Stomach (tissue), 9 donors: ENCODE data around the gene BBS9. TPM values are rescaled to one million over a fixed set of nuclear protein-coding genes. Genes with fewer than 3 reads are reported as not detected.

Source experiments
- DNase-seq, 2 donors: peaks; one replicate each; pipeline versions ENCODE4 v3.0.0 to v3.0.0-alpha.2; 2013 to 2019
- H3K27ac ChIP-seq, 5 donors: fragments of 200-600 bp in 4 of 5; sonication (generic) in 4 of 5; one replicate each; pipeline ENCODE4 v1.5.1; 2013 to 2019; ENCODE audit warnings: mild to moderate bottlenecking in 1 of 5, moderate library complexity in 1 of 5
- H3K27me3 ChIP-seq, 3 donors: fragments of 200-600 bp; sonication (generic); one replicate each; pipeline ENCODE4 v1.5.1; 2017 to 2019; ENCODE audit warnings: mixed run types in 1 of 3
- H3K36me3 ChIP-seq, 4 donors: fragments of 200-600 bp; sonication (generic); 1 replicate in 3 of 4; 2 replicates in 1 of 4; pipeline ENCODE4 v1.5.1; 2016 to 2019
- H3K4me1 ChIP-seq, 4 donors: fragments of 200-600 bp; sonication (generic); one replicate each; pipeline ENCODE4 v1.5.1; 2016 to 2019
- H3K4me3 ChIP-seq, 4 donors: fragments of 200-600 bp; sonication (generic) in 3 of 4; one replicate each; pipeline ENCODE4 v1.5.1; 2016 to 2019; ENCODE audit warnings: mild to moderate bottlenecking in 1 of 4
- H3K9me3 ChIP-seq, 4 donors: fragments of 200-600 bp; sonication (generic); one replicate each; pipeline ENCODE4 v1.5.1; 2016 to 2019
- CTCF ChIP-seq, 7 experiments: fragments of 450-650 bp in 4 of 7; fragments of 200-600 bp in 3 of 7; sonication (generic) in 3 of 7; IDR thresholded peaks; one replicate each; pipeline ENCODE4 v1.5.1; 2016 to 2019; ENCODE audit warnings: antibody characterized with exemption in 7 of 7, control low read depth in 2 of 7, mild to moderate bottlenecking in 1 of 7
- EP300 ChIP-seq: sonication (generic); formaldehyde crosslinking; IDR thresholded peaks from one replicate; pipeline ENCODE4 v1.6.1; 2017; ENCODE audit warnings: antibody characterized with exemption
- POLR2A ChIP-seq, 4 donors: fragments of 450-650 bp; IDR thresholded peaks; one replicate each; pipeline ENCODE4 v1.6.1; 2016; ENCODE audit warnings: antibody characterized with exemption in 4 of 4, control low read depth in 2 of 4, mild to moderate bottlenecking in 1 of 4, moderate library complexity in 1 of 4
- POLR2AphosphoS5 ChIP-seq, 3 donors: sonication (generic); formaldehyde crosslinking; IDR thresholded peaks; one replicate each; pipeline ENCODE4 v1.6.1; 2016; ENCODE audit warnings: antibody characterized with exemption in 3 of 3
- WGBS, 5 donors: extraction: QIAGEN DNeasy Blood & Tissue Kit in 3 of 5; methylation state at CpG; one replicate each; pipeline versions ENCODE4 v1.1.5 to v1.1.7; 2013 to 2018; 5-methylcytosine and 5-hydroxymethylcytosine counted together
- intact Hi-C: fragments of 100-400 bp; cut with DNase I; formaldehyde crosslinking; loops from one replicate; pipeline ENCODE4 v1.15.1; 2023; ENCODE audit warnings: low total_unique reads
- polyA plus RNA-seq, 3 donors: library from polyadenylated mRNA; stranded (reverse); fragments of 200-250 nt; gene quantifications; one replicate each; pipeline ENCODE4 v1.2.3, GENCODE V29; 2013
- total RNA-seq, 5 donors: library from RNA; depleted of rRNA; stranded (reverse); fragments of >200 nt; gene quantifications; one replicate each; pipeline versions ENCODE4 v1.1.0 to v1.2.3, GENCODE V29; 2014 to 2016
- donor health status: healthy with polysubstance abuse.
- donor health status: Bipolar disorder and iron deficiency.
- donor health status: healthy.

The BBS9 gene
- total and polyA plus RNA-seq, 8 donors, result 3.2 to 43.9 (median 5.9) TPM

GRCh38 chr7:33485747-33486493 is 356.6 kb downstream of the BBS9 start:
- no peaks in the 10 kb centered on the region for H3K9me3 ChIP-seq
- H3K27ac ChIP-seq, result no peak overlapping the region
- no peak overlapping the region for H3K4me3 ChIP-seq
- no peak for DNase-seq
- H3K4me1 ChIP-seq, result no peaks in the 10 kb centered on the region
- H3K27me3 ChIP-seq, result no peaks in the 10 kb centered on the region
- H3K36me3 ChIP-seq, result no peaks in the 10 kb centered on the region
- WGBS, 5 donors, result 85 to 88% (median 87%) methylated on average over 4 of the region's 4 CpGs
- no peak for TF ChIP-seq CTCF (IDR thresholded peaks at IDR 0.05)
- intact Hi-C loops, result no loop called here

GRCh38 chr7:33486633-33487032 is 357.3 kb downstream of the BBS9 start:
- 88 to 97% (median 96%) methylated on average over 1 of the region's 1 CpG for WGBS, 5 donors
- TF ChIP-seq POLR2A (IDR thresholded peaks at IDR 0.05), result no peak
- no peak for TF ChIP-seq EP300
- TF ChIP-seq POLR2AphosphoS5 (IDR thresholded peaks at IDR 0.05), result no peak
- no peak for TF ChIP-seq CTCF (IDR thresholded peaks at IDR 0.05)
- Histone ChIP-seq H3K36me3 (no peaks in the 10 kb centered on the region), H3K4me3 (no peak overlapping the region), H3K27me3 (no peaks in the 10 kb centered on the region), H3K27ac (no peak overlapping the region), H3K4me1 (no peaks in the 10 kb centered on the region), H3K9me3 (no peaks in the 10 kb centered on the region)
- intact Hi-C loops, result no loop called here
- no peak for DNase-seq

- no peaks in the 10 kb centered on the region for H3K27me3 ChIP-seq
- no peaks in the 10 kb centered on the region for H3K36me3 ChIP-seq
- intact Hi-C loops, result no loop called here
- H3K4me3 ChIP-seq, result no peak overlapping the region
- no peak for DNase-seq
- no peak overlapping the region for H3K27ac ChIP-seq
- H3K4me1 ChIP-seq, result no peaks in the 10 kb centered on the region
- TF ChIP-seq EP300 (no peak), POLR2A (IDR thresholded peaks at IDR 0.05) (no peak), POLR2AphosphoS5 (IDR thresholded peaks at IDR 0.05) (no peak)
- no peaks in the 10 kb centered on the region for H3K9me3 ChIP-seq
Observed at GRCh38 chr7:33487998-33488682, 358.8 kb downstream of the BBS9 start.

- intact Hi-C loops, result no loop called here
- TF ChIP-seq EP300, result no peak
- no peak for TF ChIP-seq POLR2A (IDR thresholded peaks at IDR 0.05)
Observed at GRCh38 chr7:33494474-33494873, 365.1 kb downstream of the BBS9 start.

GRCh38 chr7:33495207-33495606 is 365.8 kb downstream of the BBS9 start:
- no peak overlapping the region for H3K27ac ChIP-seq
- TF ChIP-seq EP300, result no peak
- TF ChIP-seq CTCF (IDR thresholded peaks at IDR 0.05), result no peak
- no peak for TF ChIP-seq POLR2A (IDR thresholded peaks at IDR 0.05)
- TF ChIP-seq POLR2AphosphoS5 (IDR thresholded peaks at IDR 0.05), result no peak
- H3K36me3 ChIP-seq, result no peaks in the 10 kb centered on the region
- DNase-seq, result no peak
- no peaks in the 10 kb centered on the region for H3K27me3 ChIP-seq
- no peak overlapping the region for H3K4me3 ChIP-seq
- WGBS, 5 donors, result 74 to 84% (median 80%) methylated on average over 5 of the region's 5 CpGs
- no peaks in the 10 kb centered on the region for H3K9me3 ChIP-seq
- H3K4me1 ChIP-seq, result peaks cover 0 to under 1% (median 0%) of the 10 kb centered on the region in 4 donors
- intact Hi-C loops, result no loop called here

More at GRCh38 chr7:33494474-33494873, 365.1 kb downstream of the BBS9 start:
- no peak overlapping the region for H3K4me3 ChIP-seq
- no peaks in the 10 kb centered on the region for H3K4me1 ChIP-seq
- H3K27me3 ChIP-seq, result no peaks in the 10 kb centered on the region
- no peaks in the 10 kb centered on the region for H3K36me3 ChIP-seq
- no peak overlapping the region for H3K27ac ChIP-seq
- no peak for DNase-seq
- no peaks in the 10 kb centered on the region for H3K9me3 ChIP-seq
